Right atrium auricular region (tissue), 2 donors: ENCODE data around the gene IGSF21. TPM values are rescaled to one million over a fixed set of nuclear protein-coding genes. Genes with fewer than 3 reads are reported as not detected.

Experiments used
- DNase-seq: peaks from one replicate; pipeline ENCODE4 v3.0.0-alpha.2; 2019; ENCODE audit warnings: low spot score
- H3K27ac ChIP-seq, 2 donors: fragments of 200-600 bp; sonication (generic); 1 replicate in 1 of 2; 2 replicates in 1 of 2; pipeline ENCODE4 v1.5.1; 2016 to 2019
- H3K27me3 ChIP-seq, 2 donors: fragments of 200-600 bp; sonication (generic); one replicate each; pipeline versions ENCODE4 v1.5.1 to v1.6.0; 2017 to 2019
- H3K36me3 ChIP-seq: fragments of 200-600 bp; sonication (generic); one replicate; pipeline ENCODE4 v1.5.1; 2016
- H3K4me1 ChIP-seq, 2 donors: fragments of 200-600 bp; sonication (generic); one replicate each; pipeline versions ENCODE4 v1.5.1 to v1.6.0; 2017 to 2019
- H3K4me3 ChIP-seq, 2 donors: fragments of 200-600 bp; sonication (generic); 1 replicate in 1 of 2; 2 replicates in 1 of 2; pipeline ENCODE4 v1.5.1; 2017 to 2019; ENCODE audit warnings: mild to moderate bottlenecking in 1 of 2, moderate library complexity in 1 of 2
- H3K9me3 ChIP-seq, 2 donors: fragments of 200-600 bp; sonication (generic); one replicate each; pipeline ENCODE4 v1.5.1; 2019
- CTCF ChIP-seq, 2 donors: fragments of 200-600 bp; sonication (generic); IDR thresholded peaks; one replicate each; pipeline ENCODE4 v1.5.1; 2019; ENCODE audit warnings: antibody characterized with exemption in 2 of 2
- total RNA-seq, 2 donors: library from RNA; depleted of rRNA; stranded (reverse); fragments of >200 nt; gene quantifications; one replicate each; pipeline ENCODE4 v1.1.0, GENCODE V29; 2016

Gene IGSF21
- total RNA-seq, 2 donors from 2014 or later = 1.8 to 6.0 TPM

DNA sequence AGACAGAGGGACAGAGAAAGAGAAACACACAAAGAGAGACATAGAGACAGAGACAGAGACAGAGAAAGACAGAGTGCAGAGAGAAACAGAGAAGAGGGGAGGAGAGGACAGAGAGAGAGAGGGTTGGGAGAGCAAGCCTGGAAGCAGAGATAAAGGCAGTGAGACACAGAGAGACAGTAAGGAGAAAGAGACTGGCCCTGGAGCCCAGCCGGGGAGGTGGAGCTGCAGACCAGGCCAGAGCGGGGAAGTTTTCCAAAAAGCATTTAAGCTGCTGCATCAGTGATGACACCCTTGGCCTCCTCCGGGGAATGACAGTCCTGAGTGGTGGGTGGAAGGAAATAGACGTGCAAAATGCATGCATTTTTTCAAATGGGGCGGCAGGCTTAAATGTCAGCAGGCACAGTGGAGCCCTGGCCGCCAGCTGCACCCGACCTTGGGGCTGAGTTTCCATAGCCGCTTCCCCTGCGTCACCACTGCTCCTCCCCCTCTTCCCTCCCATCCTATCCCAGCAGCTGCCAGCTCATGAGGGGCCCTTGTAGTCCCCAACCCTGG lies 277.7 kb downstream of the IGSF21 start:
- TF ChIP-seq CTCF (IDR thresholded peaks at IDR 0.05) = no peak
- H3K27ac ChIP-seq = no peak overlapping the region
- peak; percentile 58 for DNase-seq
- H3K4me1 ChIP-seq = no peaks in the 10 kb centered on the region
- H3K36me3 ChIP-seq = no peaks in the 10 kb centered on the region
- H3K4me3 ChIP-seq = no peak overlapping the region
- H3K27me3 ChIP-seq = no peaks in the 10 kb centered on the region
- peaks cover 0 to 2% of the 10 kb centered on the region in 2 donors for H3K9me3 ChIP-seq

- no peaks in the 10 kb centered on the region for H3K4me1 ChIP-seq
- no peak overlapping the region for H3K4me3 ChIP-seq
- H3K27me3 ChIP-seq = no peaks in the 10 kb centered on the region
- no peak for DNase-seq
- no peak for TF ChIP-seq CTCF (IDR thresholded peaks at IDR 0.05)
- no peaks in the 10 kb centered on the region for H3K9me3 ChIP-seq
- no peak overlapping the region for H3K27ac ChIP-seq
- H3K36me3 ChIP-seq = no peaks in the 10 kb centered on the region
These were observed 279.0 kb downstream of the IGSF21 start for GRCh38 chr1:18386591-18386990.

DNA sequence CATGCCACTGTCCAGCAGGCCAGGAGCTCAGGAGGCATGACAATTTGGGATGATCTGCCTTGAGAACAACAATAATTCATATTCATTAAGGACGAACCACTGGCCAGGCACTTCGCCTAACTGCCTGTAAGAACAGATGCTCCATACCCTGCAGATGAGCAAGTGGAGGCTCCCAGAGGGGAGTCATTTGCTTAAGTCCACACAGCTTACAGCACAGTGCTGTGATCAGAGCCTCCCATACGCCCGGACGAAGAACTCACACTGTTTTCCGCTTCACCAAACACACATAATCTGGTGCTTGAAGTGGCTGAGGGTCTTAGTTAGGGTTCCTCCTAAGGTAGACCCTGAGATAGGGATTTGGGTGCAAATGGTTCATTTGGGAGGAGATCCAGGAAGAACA lies 279.7 kb downstream of the IGSF21 start:
- Histone ChIP-seq H3K27me3 (no peaks in the 10 kb centered on the region), H3K36me3 (no peaks in the 10 kb centered on the region), H3K4me3 (no peak overlapping the region), H3K4me1 (no peaks in the 10 kb centered on the region), H3K9me3 (no peaks in the 10 kb centered on the region), H3K27ac (no peak overlapping the region)
- DNase-seq = no peak
- TF ChIP-seq CTCF (IDR thresholded peaks at IDR 0.05) = no peak

- Histone ChIP-seq H3K27ac (no peak overlapping the region), H3K36me3 (no peaks in the 10 kb centered on the region), H3K27me3 (no peaks in the 10 kb centered on the region), H3K9me3 (no peaks in the 10 kb centered on the region), H3K4me3 (no peak overlapping the region), H3K4me1 (no peaks in the 10 kb centered on the region)
- DNase-seq = no peak
- TF ChIP-seq CTCF (IDR thresholded peaks at IDR 0.05) = no peak
These were observed 283.4 kb downstream of the IGSF21 start for GRCh38 chr1:18390953-18391352.

DNA sequence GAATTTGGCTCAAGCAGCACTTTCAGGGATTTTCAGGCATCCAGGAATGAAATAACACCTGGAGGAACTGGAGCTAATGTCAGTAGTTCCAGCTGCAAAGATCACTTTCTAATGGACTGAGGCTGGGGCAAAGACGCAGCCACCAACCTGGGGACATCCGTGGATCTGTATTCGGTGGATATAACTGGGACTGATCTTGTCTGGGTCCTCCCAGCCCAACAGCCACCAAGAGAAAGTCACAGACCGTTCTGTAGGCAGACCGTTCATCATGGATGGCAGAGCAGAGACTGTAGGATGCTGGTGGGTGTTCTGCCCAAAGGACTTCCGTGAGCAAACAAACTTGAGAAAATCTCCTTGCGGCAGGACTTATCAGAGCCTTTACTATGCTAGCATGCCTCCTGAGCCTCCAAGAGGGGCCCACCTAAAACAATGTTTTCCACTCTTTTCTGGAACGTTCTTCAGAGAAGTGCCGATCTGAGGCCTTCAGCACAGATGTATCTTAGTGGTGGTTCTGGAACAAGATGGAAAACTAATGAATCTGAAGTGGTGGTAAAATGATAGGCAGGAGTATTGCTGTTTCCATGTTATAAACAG lies 287.1 kb downstream of the IGSF21 start:
- no peaks in the 10 kb centered on the region for H3K4me1 ChIP-seq
- no peak overlapping the region for H3K27ac ChIP-seq
- H3K4me3 ChIP-seq = no peak overlapping the region
- H3K27me3 ChIP-seq = no peaks in the 10 kb centered on the region
- no peaks in the 10 kb centered on the region for H3K36me3 ChIP-seq
- TF ChIP-seq CTCF (IDR thresholded peaks at IDR 0.05) = no peak
- DNase-seq = no peak
- no peaks in the 10 kb centered on the region for H3K9me3 ChIP-seq
